ENCODE measurements around the gene RNF19B.

RNF19B gene

GRCh38 chr1:32957017-32957416 lies 7.6 kb downstream of the RNF19B start:
- Histone ChIP-seq H4K8ac (ENCODE audit: low read depth, low read length) (no peak overlapping the region), H3K14ac (ENCODE audit: low read length) (no peak overlapping the region), H3K4ac (ENCODE audit: low read length) (no peak overlapping the region), H3K27ac (replicated peaks; ENCODE audit: low read length) (no peak overlapping the region), H3K4me2 (ENCODE audit: insufficient read depth, low read length, poor library complexity, severe bottlenecking) (no peak overlapping the region), H3K4me1 (ENCODE audit: control insufficient read depth in 2 of 2, insufficient read depth in 1 of 2, low read depth in 1 of 2, low read length in 2 of 2) (no peaks in the 10 kb centered on the region), H2BK12ac (ENCODE audit: low read length) (no peak overlapping the region), H3K79me1 (ENCODE audit: low read depth, low read length) (peaks cover 4% of the 10 kb centered on the region), H3K18ac (ENCODE audit: low read length) (no peak overlapping the region), H3K27me3 (ENCODE audit: control insufficient read depth in 3 of 3, insufficient read depth in 3 of 3, low read depth in 1 of 3, low read length in 3 of 3) (no peaks in the 10 kb centered on the region), H2BK15ac (ENCODE audit: low read length) (no peak overlapping the region), H4K91ac (ENCODE audit: low read depth, low read length, poor library complexity) (no peak overlapping the region), H3K9ac (ENCODE audit: low read depth, low read length, poor library complexity) (no peak overlapping the region), H2AFZ (ENCODE audit: low read length) (no peak overlapping the region), H3K4me3 (ENCODE audit: low read length in 2 of 2) (no peak overlapping the region), H2BK5ac (ENCODE audit: low read length) (no peak overlapping the region), H3K9me3 (replicated peaks in 1 of 2; ENCODE audit: control insufficient read depth in 2 of 2, insufficient read depth in 1 of 2, low read depth in 1 of 2, low read length in 2 of 2) (no peaks in the 10 kb centered on the region), H2AK5ac (ENCODE audit: low read depth, low read length) (no peak overlapping the region), H3K36me3 (replicated peaks in 1 of 2; ENCODE audit: control insufficient read depth in 2 of 2, insufficient read depth in 2 of 2, low read length in 2 of 2) (no peaks in the 10 kb centered on the region), H3K23ac (ENCODE audit: low read depth, low read length, poor library complexity) (no peak overlapping the region), H2BK120ac (ENCODE audit: low read depth, low read length) (no peak overlapping the region)
- WGBS, 2 donors (ENCODE audit: extremely low coverage in 2 of 2, insufficient read length in 2 of 2, insufficient replicate concordance in 1 of 2) = no CpG with 5 or more reads among the region's 3 CpGs
- no peak for DNase-seq (ENCODE audit: low spot score)

- Histone ChIP-seq H3K27ac (replicated peaks; ENCODE audit: low read length) (no peak overlapping the region), H2BK5ac (ENCODE audit: low read length) (no peak overlapping the region), H3K4me1 (ENCODE audit: control insufficient read depth in 2 of 2, insufficient read depth in 1 of 2, low read depth in 1 of 2, low read length in 2 of 2) (no peaks in the 10 kb centered on the region), H2BK120ac (ENCODE audit: low read depth, low read length) (no peak overlapping the region), H3K9ac (ENCODE audit: low read depth, low read length, poor library complexity) (no peak overlapping the region), H3K27me3 (ENCODE audit: control insufficient read depth in 3 of 3, insufficient read depth in 3 of 3, low read depth in 1 of 3, low read length in 3 of 3) (no peaks in the 10 kb centered on the region), H4K8ac (ENCODE audit: low read depth, low read length) (no peak overlapping the region), H3K9me3 (replicated peaks in 1 of 2; ENCODE audit: control insufficient read depth in 2 of 2, insufficient read depth in 1 of 2, low read depth in 1 of 2, low read length in 2 of 2) (no peaks in the 10 kb centered on the region), H3K4me2 (ENCODE audit: insufficient read depth, low read length, poor library complexity, severe bottlenecking) (no peak overlapping the region), H2AK5ac (ENCODE audit: low read depth, low read length) (no peak overlapping the region), H3K23ac (ENCODE audit: low read depth, low read length, poor library complexity) (no peak overlapping the region), H2BK12ac (ENCODE audit: low read length) (no peak overlapping the region), H3K14ac (ENCODE audit: low read length) (no peak overlapping the region), H3K36me3 (replicated peaks in 1 of 2; ENCODE audit: control insufficient read depth in 2 of 2, insufficient read depth in 2 of 2, low read length in 2 of 2) (peaks cover 0 to 2% of the 10 kb centered on the region in 2 donors), H3K4ac (ENCODE audit: low read length) (no peak overlapping the region), H3K79me1 (ENCODE audit: low read depth, low read length) (peaks cover 2% of the 10 kb centered on the region), H3K4me3 (ENCODE audit: low read length in 2 of 2) (no peak overlapping the region), H4K91ac (ENCODE audit: low read depth, low read length, poor library complexity) (no peak overlapping the region), H3K18ac (ENCODE audit: low read length) (no peak overlapping the region), H2BK15ac (ENCODE audit: low read length) (no peak overlapping the region), H2AFZ (ENCODE audit: low read length) (no peak overlapping the region)
- DNase-seq (ENCODE audit: low spot score) = no peak
- no CpG with 5 or more reads among the region's 6 CpGs for WGBS, 2 donors (ENCODE audit: extremely low coverage in 2 of 2, insufficient read length in 2 of 2, insufficient replicate concordance in 1 of 2)
Measured at GRCh38 chr1:32954168-32954567, 10.4 kb downstream of the RNF19B start.

DNA sequence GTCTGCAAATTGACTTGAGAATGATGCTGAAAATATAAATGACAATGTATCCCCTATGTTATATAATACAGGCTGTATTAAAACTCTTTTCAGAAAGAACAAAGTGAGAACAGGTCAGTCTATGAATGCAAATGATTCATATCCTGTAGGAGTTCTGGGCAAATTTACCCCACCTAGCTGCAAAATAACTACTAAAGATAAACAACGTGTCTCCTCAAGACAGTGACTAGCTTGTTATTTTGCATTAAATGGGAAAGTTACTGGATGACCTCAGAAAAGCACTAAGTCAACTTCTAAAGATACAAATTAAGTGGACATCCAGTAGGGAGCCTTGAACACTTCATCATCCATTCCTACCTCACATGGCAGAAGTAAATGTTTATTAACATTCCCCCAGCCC lies 11.1 kb downstream of the RNF19B start:
- Histone ChIP-seq H2BK120ac (ENCODE audit: low read depth, low read length) (no peak overlapping the region), H3K79me1 (ENCODE audit: low read depth, low read length) (peaks cover 2% of the 10 kb centered on the region), H2AK5ac (ENCODE audit: low read depth, low read length) (no peak overlapping the region), H4K8ac (ENCODE audit: low read depth, low read length) (no peak overlapping the region), H2BK15ac (ENCODE audit: low read length) (no peak overlapping the region), H3K4me2 (ENCODE audit: insufficient read depth, low read length, poor library complexity, severe bottlenecking) (no peak overlapping the region), H3K18ac (ENCODE audit: low read length) (no peak overlapping the region), H2AFZ (ENCODE audit: low read length) (no peak overlapping the region), H3K4me1 (ENCODE audit: control insufficient read depth in 2 of 2, insufficient read depth in 1 of 2, low read depth in 1 of 2, low read length in 2 of 2) (no peaks in the 10 kb centered on the region), H2BK5ac (ENCODE audit: low read length) (no peak overlapping the region), H3K9ac (ENCODE audit: low read depth, low read length, poor library complexity) (no peak overlapping the region), H4K91ac (ENCODE audit: low read depth, low read length, poor library complexity) (no peak overlapping the region), H3K4me3 (ENCODE audit: low read length in 2 of 2) (no peak overlapping the region), H3K36me3 (replicated peaks in 1 of 2; ENCODE audit: control insufficient read depth in 2 of 2, insufficient read depth in 2 of 2, low read length in 2 of 2) (peaks cover 2 to 3% of the 10 kb centered on the region in 2 donors), H3K27ac (replicated peaks; ENCODE audit: low read length) (no peak overlapping the region), H3K4ac (ENCODE audit: low read length) (no peak overlapping the region), H3K27me3 (ENCODE audit: control insufficient read depth in 3 of 3, insufficient read depth in 3 of 3, low read depth in 1 of 3, low read length in 3 of 3) (no peaks in the 10 kb centered on the region), H3K9me3 (replicated peaks in 1 of 2; ENCODE audit: control insufficient read depth in 2 of 2, insufficient read depth in 1 of 2, low read depth in 1 of 2, low read length in 2 of 2) (no peaks in the 10 kb centered on the region), H3K23ac (ENCODE audit: low read depth, low read length, poor library complexity) (no peak overlapping the region), H2BK12ac (ENCODE audit: low read length) (no peak overlapping the region), H3K14ac (ENCODE audit: low read length) (no peak overlapping the region)
- no peak for DNase-seq (ENCODE audit: low spot score)
- no CpG with 5 or more reads among the region's 1 CpG for WGBS, 2 donors (ENCODE audit: extremely low coverage in 2 of 2, insufficient read length in 2 of 2, insufficient replicate concordance in 1 of 2)

DNA sequence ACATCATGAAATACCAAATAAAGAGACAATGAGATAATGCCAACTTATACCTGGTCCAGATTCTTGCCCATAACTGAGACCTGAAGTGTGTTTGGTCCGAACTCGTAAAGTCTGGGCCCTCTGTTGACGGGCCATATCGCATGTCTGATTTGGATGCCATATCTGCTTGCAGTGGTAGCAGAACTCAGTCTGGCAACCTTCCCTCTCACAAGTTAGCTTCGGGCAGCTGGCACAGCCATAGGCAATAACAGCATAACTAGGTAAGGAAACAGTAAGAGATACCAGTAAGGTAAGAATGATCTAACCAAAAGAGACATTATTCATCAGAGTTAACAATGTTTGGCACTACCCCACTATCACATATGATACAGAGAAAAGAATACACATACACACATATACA lies 15.1 kb downstream of the RNF19B start:
- Histone ChIP-seq H2BK15ac (ENCODE audit: low read length) (no peak overlapping the region), H3K4me3 (ENCODE audit: low read length in 2 of 2) (no peak overlapping the region), H2BK120ac (ENCODE audit: low read depth, low read length) (no peak overlapping the region), H2BK12ac (ENCODE audit: low read length) (no peak overlapping the region), H4K91ac (ENCODE audit: low read depth, low read length, poor library complexity) (no peak overlapping the region), H3K27ac (replicated peaks; ENCODE audit: low read length) (no peak overlapping the region), H3K9me3 (replicated peaks in 1 of 2; ENCODE audit: control insufficient read depth in 2 of 2, insufficient read depth in 1 of 2, low read depth in 1 of 2, low read length in 2 of 2) (no peaks in the 10 kb centered on the region), H3K4me2 (ENCODE audit: insufficient read depth, low read length, poor library complexity, severe bottlenecking) (no peak overlapping the region), H2AFZ (ENCODE audit: low read length) (no peak overlapping the region), H3K36me3 (replicated peaks in 1 of 2; ENCODE audit: control insufficient read depth in 2 of 2, insufficient read depth in 2 of 2, low read length in 2 of 2) (peaks cover 9 to 38% of the 10 kb centered on the region in 2 donors), H3K9ac (ENCODE audit: low read depth, low read length, poor library complexity) (no peak overlapping the region), H4K8ac (ENCODE audit: low read depth, low read length) (no peak overlapping the region), H3K4me1 (ENCODE audit: control insufficient read depth in 2 of 2, insufficient read depth in 1 of 2, low read depth in 1 of 2, low read length in 2 of 2) (no peaks in the 10 kb centered on the region), H3K14ac (ENCODE audit: low read length) (no peak overlapping the region), H3K27me3 (ENCODE audit: control insufficient read depth in 3 of 3, insufficient read depth in 3 of 3, low read depth in 1 of 3, low read length in 3 of 3) (no peaks in the 10 kb centered on the region), H3K79me1 (ENCODE audit: low read depth, low read length) (peaks cover 2% of the 10 kb centered on the region), H2BK5ac (ENCODE audit: low read length) (no peak overlapping the region), H3K4ac (ENCODE audit: low read length) (no peak overlapping the region), H2AK5ac (ENCODE audit: low read depth, low read length) (no peak overlapping the region), H3K23ac (ENCODE audit: low read depth, low read length, poor library complexity) (no peak overlapping the region), H3K18ac (ENCODE audit: low read length) (no peak overlapping the region)
- no CpG with 5 or more reads among the region's 5 CpGs for WGBS, 2 donors (ENCODE audit: extremely low coverage in 2 of 2, insufficient read length in 2 of 2, insufficient replicate concordance in 1 of 2)
- no peak for DNase-seq (ENCODE audit: low spot score)

All from neuronal stem cell (in vitro differentiated cells).